Gastrocnemius medialis (tissue), 4 donors: ENCODE results near the gene WNT7A. TPM values are rescaled to one million over a fixed set of nuclear protein-coding genes. Genes with fewer than 3 reads are reported as not detected.

Source experiments
- ATAC-seq, 2 donors: fragments of 150-250 bp; one replicate each; pipeline ENCODE4 v1.9.1; 2016
- DNase-seq, 2 donors: peaks; one replicate each; pipeline ENCODE4 v3.0.0-alpha.2; 2019
- H3K27ac ChIP-seq, 4 donors: fragments of 200-600 bp; sonication (generic); 1 replicate in 1 of 4; 2 replicates in 3 of 4; pipeline ENCODE4 v1.5.1; 2016 to 2018; ENCODE audit warnings: mild to moderate bottlenecking in 2 of 4, moderate library complexity in 1 of 4
- H3K27me3 ChIP-seq, 3 donors: fragments of 200-600 bp; sonication (generic) in 2 of 3; 1 replicate in 1 of 3; 2 replicates in 2 of 3; pipeline versions ENCODE4 v1.5.1 to v1.6.0; 2016 to 2019; ENCODE audit warnings: mild to moderate bottlenecking in 1 of 3, moderate library complexity in 1 of 3
- H3K36me3 ChIP-seq, 2 donors: fragments of 200-600 bp; sonication (generic) in 1 of 2; one replicate each; pipeline ENCODE4 v1.5.1; 2017 to 2018
- H3K4me1 ChIP-seq, 2 donors: fragments of 200-600 bp; sonication (generic) in 1 of 2; one replicate each; pipeline ENCODE4 v1.5.1; 2016 to 2017; ENCODE audit warnings: mild to moderate bottlenecking in 2 of 2
- H3K4me3 ChIP-seq, 4 donors: fragments of 200-600 bp; sonication (generic) in 3 of 4; 1 replicate in 1 of 4; 2 replicates in 3 of 4; pipeline ENCODE4 v1.5.1; 2016 to 2019; ENCODE audit warnings: mild to moderate bottlenecking in 2 of 4
- H3K9me3 ChIP-seq, 3 donors: fragments of 200-600 bp; sonication (generic) in 2 of 3; 1 replicate in 1 of 3; 2 replicates in 2 of 3; pipeline ENCODE4 v1.5.1; 2016 to 2019
- POLR2A ChIP-seq, 2 donors: fragments of 450-650 bp; IDR thresholded peaks; one replicate each; pipeline ENCODE4 v1.6.1; 2017; ENCODE audit warnings: antibody characterized with exemption in 2 of 2, mild to moderate bottlenecking in 2 of 2, moderate library complexity in 2 of 2
- in situ Hi-C, 4 donors: fragments of 200-750 bp; cut with MboI; loops; one replicate each; pipeline versions ENCODE4 v1.15.0 to v1.8.0; 2017; ENCODE audit warnings: low sequenced_read_pairs in 4 of 4
- intact Hi-C: fragments of 100-400 bp; cut with DNase I; formaldehyde crosslinking; loops from one replicate; pipeline ENCODE4 v1.15.1; 2023; ENCODE audit warnings: low total_unique reads
- total RNA-seq, 4 donors: library from RNA; depleted of rRNA; stranded (reverse); fragments of >200 nt; gene quantifications; one replicate each; pipeline versions ENCODE4 v1.1.0 to v1.2.3, GENCODE V29; 2016
- TF ChIP-seq, protein P1 (sequence below), 5 experiments: fragments of 450-650 bp in 3 of 5; fragments of 200-600 bp in 2 of 5; sonication (generic) in 2 of 5; IDR thresholded peaks in 4 of 5; conservative IDR thresholded peaks in 1 of 5; 1 replicate in 4 of 5; 2 replicates in 1 of 5; pipeline ENCODE4 v1.5.1; 2016 to 2019; ENCODE audit warnings: antibody characterized with exemption in 5 of 5, mild to moderate bottlenecking in 3 of 5, moderate library complexity in 3 of 5

WNT7A gene
- total RNA-seq, 4 donors from 2014 or later, result not detected

DNA sequence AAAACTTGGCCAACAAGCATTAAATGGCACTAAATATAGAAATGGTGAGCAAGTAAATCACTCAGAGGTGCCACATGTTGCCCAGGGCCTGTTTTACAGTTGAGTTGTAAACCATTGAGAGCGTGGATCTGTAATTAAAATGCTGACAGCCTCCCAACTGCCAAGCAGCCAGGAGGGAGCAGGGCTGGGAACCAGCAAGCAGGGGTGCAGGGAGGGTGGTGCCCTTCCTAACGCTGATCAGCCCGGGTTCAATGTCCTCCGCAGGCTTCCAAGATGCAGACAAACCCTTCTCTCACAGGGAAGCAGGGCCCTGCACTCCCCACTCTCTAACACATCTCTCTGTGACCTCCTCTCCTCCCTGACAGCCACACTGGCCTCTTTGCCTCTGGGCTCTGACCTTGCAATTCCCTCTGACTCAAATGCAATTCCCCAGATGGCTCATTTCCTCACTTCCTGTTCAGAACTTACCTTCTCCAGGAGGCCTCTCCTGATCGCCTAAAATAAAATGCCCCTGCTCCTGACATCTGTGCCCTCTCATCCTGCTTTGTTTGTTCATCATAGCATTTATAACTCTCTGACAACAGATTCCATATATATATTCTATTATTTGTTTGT is 40.0 kb downstream of the WNT7A start:
- Histone ChIP-seq H3K27me3 (no peaks in the 10 kb centered on the region), H3K36me3 (no peaks in the 10 kb centered on the region), H3K27ac (no peak overlapping the region), H3K4me1 (no peaks in the 10 kb centered on the region), H3K4me3 (no peak overlapping the region), H3K9me3 (no peaks in the 10 kb centered on the region)
- intact Hi-C loops (no loop called here), in situ Hi-C loops (no loop called here)
- DNase-seq, result no peak
- no peak for ATAC-seq
- TF ChIP-seq POLR2A (IDR thresholded peaks at IDR 0.05), result no peak
- TF ChIP-seq, protein P1, sequence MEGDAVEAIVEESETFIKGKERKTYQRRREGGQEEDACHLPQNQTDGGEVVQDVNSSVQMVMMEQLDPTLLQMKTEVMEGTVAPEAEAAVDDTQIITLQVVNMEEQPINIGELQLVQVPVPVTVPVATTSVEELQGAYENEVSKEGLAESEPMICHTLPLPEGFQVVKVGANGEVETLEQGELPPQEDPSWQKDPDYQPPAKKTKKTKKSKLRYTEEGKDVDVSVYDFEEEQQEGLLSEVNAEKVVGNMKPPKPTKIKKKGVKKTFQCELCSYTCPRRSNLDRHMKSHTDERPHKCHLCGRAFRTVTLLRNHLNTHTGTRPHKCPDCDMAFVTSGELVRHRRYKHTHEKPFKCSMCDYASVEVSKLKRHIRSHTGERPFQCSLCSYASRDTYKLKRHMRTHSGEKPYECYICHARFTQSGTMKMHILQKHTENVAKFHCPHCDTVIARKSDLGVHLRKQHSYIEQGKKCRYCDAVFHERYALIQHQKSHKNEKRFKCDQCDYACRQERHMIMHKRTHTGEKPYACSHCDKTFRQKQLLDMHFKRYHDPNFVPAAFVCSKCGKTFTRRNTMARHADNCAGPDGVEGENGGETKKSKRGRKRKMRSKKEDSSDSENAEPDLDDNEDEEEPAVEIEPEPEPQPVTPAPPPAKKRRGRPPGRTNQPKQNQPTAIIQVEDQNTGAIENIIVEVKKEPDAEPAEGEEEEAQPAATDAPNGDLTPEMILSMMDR (IDR thresholded peaks at IDR 0.05 in 4 of 5, conservative IDR thresholded peaks at IDR 0.05 in 1 of 5), result no peak

DNA sequence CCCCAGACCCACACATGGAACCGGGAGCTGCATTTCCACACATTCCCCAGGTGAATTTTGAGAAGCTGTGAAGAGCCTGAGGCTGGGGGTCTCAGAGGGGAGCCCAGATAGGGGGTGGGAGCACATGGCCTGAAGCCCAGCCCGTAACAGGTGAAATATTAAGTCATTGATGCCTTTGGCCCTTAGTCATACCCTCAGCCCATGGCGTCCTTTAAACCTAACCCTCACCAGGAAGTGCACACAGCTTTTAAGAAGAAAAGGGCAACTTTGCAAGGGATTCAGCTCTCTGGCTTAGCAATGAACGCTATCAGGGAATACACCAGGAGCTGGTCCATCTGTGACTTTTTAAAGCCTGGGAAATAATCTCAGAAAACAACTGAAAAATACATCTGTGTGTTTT is 40.6 kb downstream of the WNT7A start:
- intact Hi-C loops, result no loop called here
- in situ Hi-C loops, result no loop called here
- ATAC-seq, result no peak
- Histone ChIP-seq H3K4me1 (no peaks in the 10 kb centered on the region), H3K27ac (no peak overlapping the region), H3K4me3 (no peak overlapping the region), H3K36me3 (no peaks in the 10 kb centered on the region), H3K9me3 (no peaks in the 10 kb centered on the region), H3K27me3 (no peaks in the 10 kb centered on the region)
- DNase-seq, result no peak
- TF ChIP-seq POLR2A (IDR thresholded peaks at IDR 0.05), result no peak

DNA sequence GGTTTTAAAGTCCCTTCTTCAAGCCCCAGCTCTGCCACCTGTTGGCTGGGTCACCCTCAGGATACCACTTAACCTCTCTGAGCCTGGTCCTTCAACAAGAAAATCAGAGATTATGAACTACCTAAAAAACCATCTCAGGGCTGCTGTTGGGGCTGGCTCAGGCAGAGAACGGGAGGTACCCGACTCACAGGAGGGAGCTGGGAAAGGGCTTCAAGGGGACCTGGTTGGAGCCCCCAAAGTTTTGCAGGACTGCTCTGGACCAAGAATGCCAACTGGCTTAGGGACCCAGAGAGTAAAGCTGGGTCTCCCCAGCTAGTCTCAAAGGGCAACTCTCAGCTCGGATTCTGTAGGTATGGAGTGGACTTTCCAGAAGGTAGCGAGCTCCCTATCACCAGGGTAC is 41.5 kb downstream of the WNT7A start:
- Histone ChIP-seq H3K36me3 (no peaks in the 10 kb centered on the region), H3K4me1 (no peaks in the 10 kb centered on the region), H3K9me3 (no peaks in the 10 kb centered on the region), H3K27ac (no peak overlapping the region), H3K4me3 (no peak overlapping the region), H3K27me3 (no peaks in the 10 kb centered on the region)
- intact Hi-C loops (no loop called here), in situ Hi-C loops (no loop called here)
- ATAC-seq (no peak), DNase-seq (no peak)
- TF ChIP-seq, protein P1 (IDR thresholded peaks at IDR 0.05 in 4 of 5, conservative IDR thresholded peaks at IDR 0.05 in 1 of 5), result no peak
- TF ChIP-seq POLR2A (IDR thresholded peaks at IDR 0.05), result no peak

DNA sequence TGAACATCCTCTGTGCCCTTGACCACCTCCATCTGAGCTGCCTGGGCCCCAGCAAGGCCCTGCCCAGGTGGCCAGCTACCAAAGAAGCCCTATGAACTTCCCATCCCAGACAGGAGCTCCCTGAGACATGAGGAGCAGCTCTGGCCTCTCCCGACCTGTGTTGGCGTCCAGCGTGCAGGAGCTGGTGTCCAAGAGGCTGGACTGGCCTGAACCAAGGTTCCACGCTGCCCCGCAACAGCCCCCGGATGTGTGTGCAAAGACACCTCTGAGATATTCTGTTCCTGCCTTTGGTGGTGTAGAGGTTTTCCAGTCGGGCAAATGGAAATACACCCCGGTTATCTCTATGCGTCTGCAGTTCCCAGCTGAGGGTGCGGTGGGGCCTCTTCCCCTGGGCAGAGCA is 42.1 kb downstream of the WNT7A start:
- no peak overlapping the region for H3K27ac ChIP-seq
- no peaks in the 10 kb centered on the region for H3K9me3 ChIP-seq
- no peak for ATAC-seq
- H3K36me3 ChIP-seq, result no peaks in the 10 kb centered on the region
- no peaks in the 10 kb centered on the region for H3K4me1 ChIP-seq
- TF ChIP-seq, protein P1 (IDR thresholded peaks at IDR 0.05 in 4 of 5, conservative IDR thresholded peaks at IDR 0.05 in 1 of 5), result no peak
- TF ChIP-seq POLR2A (IDR thresholded peaks at IDR 0.05), result no peak
- no peaks in the 10 kb centered on the region for H3K27me3 ChIP-seq
- in situ Hi-C loops, result no loop called here
- no peak for DNase-seq
- no peak overlapping the region for H3K4me3 ChIP-seq
- intact Hi-C loops, result no loop called here

DNA sequence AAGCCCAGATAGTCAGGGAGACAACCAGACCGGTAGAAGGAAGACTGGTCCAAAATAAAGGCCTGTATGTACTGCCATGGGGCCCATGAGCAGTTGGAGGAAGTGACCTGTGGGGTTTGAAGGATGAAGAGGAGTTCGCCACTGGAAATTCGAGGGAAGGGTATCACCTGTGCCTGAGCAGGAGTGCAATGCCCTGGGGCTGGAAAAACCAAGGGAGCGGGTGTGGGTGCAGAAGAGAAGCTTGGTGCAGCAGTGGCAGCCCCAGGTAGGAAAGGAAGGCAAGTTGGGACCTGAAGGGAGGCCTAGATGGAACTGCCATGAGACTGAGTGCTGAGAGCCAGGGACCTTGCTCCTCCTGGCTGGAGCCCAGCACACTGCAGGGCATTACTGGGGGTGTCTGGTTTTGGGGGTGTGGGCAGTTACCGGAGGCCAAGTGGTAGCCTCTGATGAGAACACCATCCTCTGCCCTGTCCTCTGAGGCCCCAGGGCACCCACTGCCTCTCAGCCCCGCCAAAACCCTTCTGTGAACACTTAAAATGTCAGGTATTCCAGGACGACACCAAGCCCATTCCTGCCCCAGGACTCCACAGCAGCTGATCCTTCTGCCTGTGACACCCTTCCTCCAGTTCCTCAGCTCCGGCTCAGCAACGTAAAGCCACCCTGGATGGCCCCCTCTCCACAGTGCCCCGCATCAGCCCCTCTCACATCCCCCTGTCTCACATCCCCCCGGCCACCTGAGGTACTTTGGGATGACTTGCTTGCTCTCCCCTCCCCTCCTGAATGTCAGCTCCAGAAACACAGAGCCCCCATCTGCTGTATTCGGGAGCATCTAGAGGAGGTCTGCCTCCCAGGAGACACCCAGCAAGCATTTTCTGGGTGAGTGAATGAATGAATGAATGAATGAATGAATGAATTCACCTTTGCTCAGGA is 42.9 kb downstream of the WNT7A start:
- DNase-seq, result no peak
- H3K4me1 ChIP-seq, result no peaks in the 10 kb centered on the region

More for the DNA sequence above, 42.9 kb downstream of the WNT7A start:
- Histone ChIP-seq H3K36me3 (no peaks in the 10 kb centered on the region), H3K27me3 (no peaks in the 10 kb centered on the region), H3K27ac (no peak overlapping the region), H3K9me3 (no peaks in the 10 kb centered on the region), H3K4me3 (no peak overlapping the region)
- in situ Hi-C loops, result no loop called here
- intact Hi-C loops, result no loop called here
- TF ChIP-seq, protein P1 (IDR thresholded peaks at IDR 0.05 in 4 of 5, conservative IDR thresholded peaks at IDR 0.05 in 1 of 5), result no peak
- no peak for TF ChIP-seq POLR2A (IDR thresholded peaks at IDR 0.05)
- ATAC-seq, result no peak
